Inflammatory macrophage (primary cell): ENCODE data around the gene SPATA31D3.
"Not testable (repeated sequence)": the region's sequence is repeated elsewhere in the genome, so short reads cannot be mapped to it uniquely, and the experiment has no call there.

ENCODE experiments used
- DNase-seq, 2 donors: peaks; one replicate each; pipeline ENCODE4 v3.0.0-alpha.2; 2020 to 2022
- total RNA-seq, 18 experiments: gene quantifications; one replicate each; lab custom pipeline; 2026; ENCODE audit warnings: mixed read lengths in 6 of 18, inconsistent platforms in 2 of 18; lab: John Stamatoyannopoulos, UW

SPATA31D3 gene
- 0 to 0.03 (median 0) reads per million in 18 experiments for total RNA-seq

DNA sequence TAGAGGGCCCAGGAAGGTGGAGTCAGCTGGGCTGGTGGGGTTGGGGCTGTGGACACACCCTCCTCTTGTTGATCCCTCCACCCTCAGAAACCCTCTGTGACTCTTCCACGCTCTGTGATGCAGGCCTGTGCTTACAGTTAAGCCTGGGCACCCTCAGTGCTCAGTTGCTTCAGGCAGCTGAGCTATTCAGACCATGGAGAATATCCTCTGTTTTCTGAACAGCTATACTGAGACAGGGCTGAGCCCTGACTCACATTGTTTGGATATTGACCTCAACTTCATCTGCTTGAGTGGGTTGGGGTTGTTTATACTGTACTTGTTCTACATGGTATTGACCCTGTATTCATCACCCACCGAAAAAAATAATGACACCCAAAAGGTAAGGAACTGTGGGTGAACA is at the start of gene SPATA31D3:
TSS of gene SPATA31D3 (plus strand) at position 108 of the 400 bp plus-strand sequence. CDS start at position 194, 86 bp downstream.
- DNase-seq = not testable (repeated sequence)

DNA sequence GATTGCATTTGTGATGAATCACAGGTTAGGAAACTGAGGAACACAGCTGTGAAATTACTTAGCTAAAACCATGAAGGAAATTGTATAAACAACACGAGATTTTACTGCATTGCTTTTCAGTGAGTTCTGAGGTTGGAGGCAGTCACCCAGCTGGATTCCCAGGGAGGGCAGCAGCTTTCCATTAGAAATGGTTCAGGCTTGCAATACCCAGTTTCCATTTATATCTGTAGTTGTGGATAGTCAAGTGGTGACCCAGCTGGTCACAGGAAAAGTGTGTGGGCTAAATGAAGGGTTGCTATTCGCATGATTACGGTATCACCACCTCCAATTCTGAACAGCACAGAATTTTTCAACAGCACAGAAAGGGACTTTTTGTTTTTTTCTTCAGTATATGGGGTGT is 49.4 kb upstream of the SPATA31D3 start:
- no peak for DNase-seq

DNA sequence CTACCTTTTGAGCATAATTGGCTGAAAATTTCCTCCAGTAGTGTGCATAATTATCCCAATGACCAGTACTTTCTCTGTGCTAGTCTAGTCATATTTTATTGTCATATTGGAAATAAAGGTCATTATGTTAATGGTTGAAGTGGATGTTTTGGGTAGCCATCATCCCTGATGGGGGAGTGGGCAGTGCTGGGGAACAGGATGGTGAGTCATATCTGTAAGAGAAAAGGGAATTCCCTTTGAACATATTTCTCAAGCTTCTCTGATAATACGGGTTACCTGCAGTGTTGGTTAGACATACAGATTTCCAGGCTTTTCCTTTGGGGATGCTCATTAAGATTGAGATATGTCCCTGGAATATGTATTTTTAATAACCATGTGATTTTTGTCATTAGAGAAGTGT is 48.4 kb upstream of the SPATA31D3 start:
- no peak for DNase-seq

DNA sequence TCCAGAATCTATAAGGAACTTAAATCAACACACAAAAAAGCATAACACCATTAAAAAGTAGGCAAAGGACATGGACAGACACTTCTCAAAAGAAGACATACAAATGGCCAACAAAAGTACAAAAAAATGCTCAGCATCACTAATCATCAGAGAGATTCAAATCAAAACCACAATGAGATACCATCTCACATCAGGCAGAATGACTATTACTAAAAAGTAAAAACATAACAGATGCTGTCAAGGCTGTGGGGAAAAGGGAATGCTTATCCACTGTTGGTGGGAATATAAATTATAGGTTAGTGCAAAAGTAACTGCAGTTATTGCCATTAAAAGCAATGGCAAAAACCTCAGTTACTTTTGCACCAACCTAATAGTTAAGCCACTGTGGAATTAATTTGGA is 47.2 kb upstream of the SPATA31D3 start:
- no peak for DNase-seq

DNA sequence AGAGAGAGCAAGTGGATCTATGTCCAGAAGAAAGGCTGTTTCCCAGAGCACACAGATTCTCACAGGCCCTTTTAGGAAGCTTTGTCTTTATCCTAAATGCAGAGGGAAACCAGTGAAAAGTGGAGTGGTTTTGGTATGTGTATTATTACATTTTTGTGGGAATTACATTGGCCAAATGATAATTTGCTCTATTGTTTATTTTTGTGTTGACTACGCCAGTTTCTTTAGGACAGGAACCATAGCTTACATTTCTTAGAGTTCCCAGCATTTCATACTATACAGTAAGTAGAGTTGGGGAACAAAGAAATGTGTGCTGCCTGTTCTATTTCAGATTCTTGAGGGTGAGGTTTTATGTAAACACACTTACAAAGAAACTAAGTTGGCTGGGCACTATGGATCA is 44.4 kb upstream of the SPATA31D3 start:
- DNase-seq = no peak

DNA sequence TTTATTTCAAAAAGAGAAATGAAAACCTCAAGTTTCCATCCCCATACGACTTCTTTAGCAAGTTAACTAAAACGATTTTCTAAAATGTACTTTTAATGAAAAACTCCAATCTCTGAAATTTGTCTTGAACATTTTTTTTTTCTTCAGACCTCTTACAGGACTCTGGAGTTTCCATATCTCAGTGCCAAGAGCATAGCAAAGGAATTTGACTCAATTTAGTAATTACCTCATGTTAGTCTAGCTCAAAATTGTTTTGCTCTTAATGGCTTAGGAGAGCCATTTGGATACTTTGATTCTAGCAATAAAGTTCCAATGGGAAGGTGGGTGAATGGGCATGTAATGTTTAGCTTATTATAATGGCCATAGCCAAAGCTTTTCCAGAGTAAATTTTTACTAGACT is 41.1 kb upstream of the SPATA31D3 start:
- DNase-seq = no peak

DNA sequence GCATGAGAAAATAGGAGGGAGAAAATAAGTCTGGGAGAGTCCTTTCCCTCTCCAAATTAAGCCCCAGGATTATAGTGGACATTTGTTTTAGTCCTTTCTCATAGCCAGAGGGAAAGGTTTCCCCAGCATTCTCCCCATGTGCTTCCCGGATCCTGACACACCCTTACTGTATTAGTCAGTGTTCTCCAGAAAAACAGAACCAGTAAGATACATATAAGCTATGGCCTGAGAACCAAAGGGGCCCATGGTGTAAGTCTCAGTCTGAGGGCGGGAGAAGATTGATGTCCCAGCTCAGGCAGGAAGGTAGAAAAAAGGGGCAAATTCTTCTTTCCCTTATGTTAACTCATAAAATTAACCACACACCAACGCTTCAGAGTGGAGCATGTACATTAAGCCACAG is 40.7 kb upstream of the SPATA31D3 start:
- DNase-seq = no peak

DNA sequence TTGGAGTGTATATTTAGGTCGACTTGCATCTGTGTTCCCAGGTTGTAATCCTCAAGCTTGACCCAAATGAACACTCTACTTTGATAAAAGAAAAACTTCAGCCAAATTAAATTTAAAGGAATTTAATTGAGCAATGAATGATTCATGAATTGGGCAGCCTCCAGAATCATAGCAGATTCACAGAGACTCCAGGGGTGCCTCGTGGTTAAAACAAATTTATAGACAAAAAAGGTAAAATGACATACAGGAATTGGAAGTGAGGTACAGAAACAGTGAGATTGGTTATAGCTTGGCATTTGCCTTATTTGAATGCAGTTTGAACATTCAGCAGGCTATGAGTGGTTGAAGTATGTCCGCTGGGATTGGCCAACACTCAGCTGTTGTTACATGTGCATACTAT is 36.6 kb upstream of the SPATA31D3 start:
- no peak for DNase-seq

DNA sequence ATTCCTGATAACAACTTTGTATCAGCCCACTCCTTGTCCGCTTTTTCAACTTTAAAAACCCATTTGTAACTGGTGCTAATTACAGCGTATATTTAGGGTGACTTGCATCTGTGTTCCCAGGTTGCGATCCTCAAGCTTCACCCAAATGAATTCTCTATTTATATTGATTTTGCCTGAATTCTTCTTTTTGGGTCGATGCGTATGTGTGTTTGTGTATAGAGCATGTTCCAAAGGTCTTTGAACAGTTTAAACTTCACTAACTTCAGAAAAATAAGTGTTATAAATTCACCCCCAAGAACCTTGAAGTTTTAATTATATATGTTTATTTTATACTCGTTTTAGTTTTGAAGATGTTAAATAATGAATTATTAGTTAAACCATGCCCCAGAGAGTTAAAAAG is 31.2 kb upstream of the SPATA31D3 start:
- DNase-seq = no peak

DNA sequence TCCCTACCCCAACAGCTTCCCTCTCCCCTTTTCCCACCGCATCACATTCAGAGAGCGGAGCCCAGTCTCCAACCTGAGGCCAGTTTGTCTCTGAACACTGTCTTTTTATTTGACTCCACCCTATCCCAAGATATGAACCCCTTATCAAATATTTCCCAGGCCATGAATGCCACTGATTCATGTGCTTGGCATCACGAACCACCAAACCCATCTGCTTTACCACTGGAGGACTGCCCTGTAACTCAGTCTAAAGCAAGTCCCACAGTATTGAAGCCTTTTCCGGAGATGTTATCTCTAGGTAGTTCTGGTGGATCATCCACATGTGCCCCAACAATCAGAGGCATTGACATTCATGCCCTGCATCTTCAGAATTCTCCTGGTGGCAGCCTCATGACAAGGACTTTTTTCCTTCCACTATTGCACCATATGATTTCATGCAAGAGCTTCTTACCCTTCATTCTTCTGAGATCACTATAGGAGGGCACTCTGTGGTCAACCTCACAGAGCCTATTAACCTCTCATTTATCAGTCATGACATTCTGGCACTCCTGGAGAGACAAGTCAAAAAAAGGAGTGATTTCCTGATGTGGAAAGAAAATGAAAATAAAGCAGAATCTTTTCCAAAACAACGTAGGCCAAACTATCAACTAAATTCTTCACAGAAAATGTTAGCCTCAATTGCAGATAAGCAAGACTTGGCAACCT is 27.3 kb upstream of the SPATA31D3 start:
- no peak for DNase-seq

DNA sequence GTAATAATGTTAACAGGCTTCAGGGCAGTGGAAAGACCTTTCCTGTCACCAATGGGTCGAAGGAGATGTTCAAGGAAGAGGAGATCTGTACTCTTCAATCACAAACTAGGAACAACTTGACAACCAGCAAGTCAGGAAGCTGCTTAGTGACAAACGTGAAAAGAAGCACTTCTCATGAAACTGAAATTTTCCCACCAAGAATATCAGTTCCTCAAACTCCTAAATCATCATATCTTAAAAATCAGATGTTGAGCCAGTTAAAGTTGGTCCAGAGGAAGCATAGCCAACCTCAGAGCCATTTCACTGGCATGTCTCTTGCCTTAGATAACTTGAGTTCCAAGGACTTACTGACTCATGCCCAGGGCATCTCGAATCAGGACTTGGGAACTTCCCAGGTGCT is 24.8 kb upstream of the SPATA31D3 start:
- DNase-seq = not testable (repeated sequence)

DNA sequence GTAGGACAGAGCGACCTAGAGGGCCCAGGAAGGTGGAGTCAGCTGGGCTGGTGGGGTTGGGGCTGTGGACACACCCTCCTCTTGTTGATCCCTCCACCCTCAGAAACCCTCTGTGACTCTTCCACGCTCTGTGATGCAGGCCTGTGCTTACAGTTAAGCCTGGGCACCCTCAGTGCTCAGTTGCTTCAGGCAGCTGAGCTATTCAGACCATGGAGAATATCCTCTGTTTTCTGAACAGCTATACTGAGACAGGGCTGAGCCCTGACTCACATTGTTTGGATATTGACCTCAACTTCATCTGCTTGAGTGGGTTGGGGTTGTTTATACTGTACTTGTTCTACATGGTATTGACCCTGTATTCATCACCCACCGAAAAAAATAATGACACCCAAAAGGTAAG is 15.0 kb upstream of the SPATA31D3 start, which contains the start of gene SPATA31D4:
TSS of gene SPATA31D4 (plus strand) at position 124 of the 400 bp plus-strand sequence. CDS start at position 210, 86 bp downstream.
- DNase-seq = not testable (repeated sequence)

DNA sequence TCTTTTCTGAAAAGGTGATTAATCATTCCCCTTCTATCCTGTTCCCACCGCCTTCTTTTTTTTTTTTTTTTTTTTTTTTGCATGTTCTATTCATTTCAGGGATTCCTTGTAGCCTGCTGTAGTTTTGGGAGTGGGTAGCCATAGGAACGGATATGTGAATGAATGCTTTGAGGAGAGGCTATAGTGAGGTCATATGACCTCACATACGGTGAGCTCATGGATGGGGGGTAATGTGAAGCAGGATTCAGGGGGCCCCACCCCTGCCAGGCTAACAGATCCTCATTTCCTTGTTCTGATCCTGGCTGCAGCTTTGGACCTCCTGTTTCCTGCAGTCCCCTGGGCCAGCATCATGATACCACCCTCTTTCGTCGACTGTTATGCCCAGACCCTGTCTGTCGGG is 13.2 kb upstream of the SPATA31D3 start:
- DNase-seq = not testable (repeated sequence)

DNA sequence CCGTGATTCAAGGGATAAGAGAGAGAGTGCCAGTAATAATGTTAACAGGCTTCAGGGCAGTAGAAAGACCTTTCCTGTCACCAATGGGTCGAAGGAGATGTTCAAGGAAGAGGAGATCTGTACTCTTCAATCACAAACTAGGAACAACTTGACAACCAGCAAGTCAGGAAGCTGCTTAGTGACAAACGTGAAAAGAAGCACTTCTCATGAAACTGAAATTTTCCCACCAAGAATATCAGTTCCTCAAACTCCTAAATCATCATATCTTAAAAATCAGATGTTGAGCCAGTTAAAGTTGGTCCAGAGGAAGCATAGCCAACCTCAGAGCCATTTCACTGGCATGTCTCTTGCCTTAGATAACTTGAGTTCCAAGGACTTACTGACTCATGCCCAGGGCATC is 9.8 kb upstream of the SPATA31D3 start:
- DNase-seq = not testable (repeated sequence)

DNA sequence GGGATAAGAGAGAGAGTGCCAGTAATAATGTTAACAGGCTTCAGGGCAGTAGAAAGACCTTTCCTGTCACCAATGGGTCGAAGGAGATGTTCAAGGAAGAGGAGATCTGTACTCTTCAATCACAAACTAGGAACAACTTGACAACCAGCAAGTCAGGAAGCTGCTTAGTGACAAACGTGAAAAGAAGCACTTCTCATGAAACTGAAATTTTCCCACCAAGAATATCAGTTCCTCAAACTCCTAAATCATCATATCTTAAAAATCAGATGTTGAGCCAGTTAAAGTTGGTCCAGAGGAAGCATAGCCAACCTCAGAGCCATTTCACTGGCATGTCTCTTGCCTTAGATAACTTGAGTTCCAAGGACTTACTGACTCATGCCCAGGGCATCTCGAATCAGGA is 5.3 kb downstream of the SPATA31D3 start:
- DNase-seq = not testable (repeated sequence)

DNA sequence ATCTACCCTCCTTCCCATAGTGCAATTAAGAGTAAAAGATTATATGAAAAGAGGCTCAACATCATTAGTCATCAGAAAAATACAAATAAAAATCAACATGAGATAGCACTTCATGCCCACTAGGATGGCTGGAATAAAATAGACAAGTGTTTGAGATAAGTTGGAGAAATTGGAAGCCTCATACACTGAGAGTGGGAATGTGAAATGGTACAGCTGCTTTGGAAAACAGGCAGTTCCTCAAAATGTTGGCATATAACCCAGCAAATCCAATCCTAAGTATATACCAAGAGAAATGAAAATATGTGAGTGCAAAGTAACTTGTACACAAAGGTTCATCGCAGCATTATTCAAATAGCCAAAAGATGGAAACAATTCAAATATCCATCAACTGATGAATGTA is 9.8 kb downstream of the SPATA31D3 start:
- DNase-seq = no peak

DNA sequence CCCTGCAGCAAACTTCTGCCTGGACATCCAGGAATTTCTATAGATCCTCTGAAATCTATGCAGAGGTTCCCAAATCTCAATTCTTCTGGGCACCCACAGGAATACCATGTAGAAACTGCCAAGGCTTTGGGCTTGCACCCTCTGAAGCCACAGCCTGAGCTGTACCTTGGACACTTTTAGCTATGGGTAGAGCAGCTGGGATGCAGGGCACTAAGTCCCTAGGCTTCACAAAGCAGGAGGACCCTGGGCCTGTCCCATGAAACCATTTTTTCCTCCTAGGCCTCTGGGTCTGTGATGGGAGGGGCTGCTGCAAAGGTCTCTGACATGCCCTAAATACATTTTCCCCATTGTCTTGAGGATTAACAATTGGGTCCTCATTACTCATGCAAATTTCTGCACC is 12.3 kb downstream of the SPATA31D3 start:
- DNase-seq = no peak

DNA sequence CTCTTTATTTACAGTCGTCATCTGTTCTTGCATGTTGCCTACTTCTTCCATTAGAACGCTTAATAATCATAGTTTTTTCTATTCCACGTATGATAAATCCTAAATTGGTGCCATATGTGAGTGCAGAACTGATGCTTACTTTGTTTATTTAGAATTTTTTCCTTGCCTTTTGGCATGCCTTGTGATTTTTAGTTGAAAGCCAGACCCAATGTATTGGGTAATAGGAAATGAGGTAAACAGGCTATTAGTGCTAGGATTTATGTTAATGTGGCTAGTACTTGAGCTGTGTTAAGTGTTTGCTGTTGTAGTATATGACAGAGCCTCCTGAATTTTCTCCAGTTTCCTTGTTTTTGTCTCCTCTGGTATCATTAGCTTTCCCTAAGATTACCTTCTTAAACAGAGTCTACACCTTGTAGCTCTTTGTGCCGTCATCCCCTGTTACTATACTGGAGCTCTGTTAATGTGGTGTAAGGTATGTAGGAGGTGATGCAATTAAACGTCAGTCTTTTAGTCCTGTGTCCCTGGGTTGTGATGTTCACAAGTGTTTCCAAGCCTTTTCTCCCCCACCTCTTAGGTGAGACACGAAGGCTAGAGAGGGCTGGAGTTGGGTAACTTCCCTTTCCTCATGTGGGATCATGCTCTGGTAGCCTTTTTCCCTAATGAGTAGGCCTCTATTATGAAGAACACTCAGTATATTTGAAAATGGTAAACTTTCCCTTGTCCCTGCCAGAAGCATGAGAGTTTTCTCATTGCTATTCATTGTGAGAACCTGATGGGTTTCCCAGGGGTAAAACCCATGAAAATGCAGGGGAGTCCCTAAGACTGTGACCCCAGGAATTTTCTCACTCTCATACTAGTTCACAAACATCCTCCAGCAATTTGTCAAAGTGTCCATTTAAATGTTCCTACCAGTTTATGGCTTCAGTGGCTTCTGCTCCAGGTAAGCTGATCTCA is 21.2 kb downstream of the SPATA31D3 start:
- no peak for DNase-seq

DNA sequence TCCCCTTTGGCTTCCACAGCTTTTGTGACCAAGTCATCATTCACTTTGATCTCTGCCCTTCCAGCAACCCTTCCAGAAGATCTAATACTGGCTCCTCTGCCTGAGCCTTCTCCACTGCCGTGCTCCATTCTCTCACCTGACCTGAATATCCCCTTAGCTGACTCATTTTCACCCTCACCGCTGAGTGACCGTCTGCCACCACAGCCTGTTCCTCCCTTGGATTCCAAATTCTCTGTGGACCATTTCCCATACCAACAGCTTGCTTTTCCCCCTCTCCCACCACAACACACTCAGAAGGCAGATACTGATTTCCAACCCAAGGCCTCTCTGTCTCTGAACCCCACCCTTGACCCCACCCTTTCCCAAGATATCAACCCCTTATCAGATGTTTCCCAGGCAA is 24.7 kb downstream of the SPATA31D3 start:
- DNase-seq = no peak

DNA sequence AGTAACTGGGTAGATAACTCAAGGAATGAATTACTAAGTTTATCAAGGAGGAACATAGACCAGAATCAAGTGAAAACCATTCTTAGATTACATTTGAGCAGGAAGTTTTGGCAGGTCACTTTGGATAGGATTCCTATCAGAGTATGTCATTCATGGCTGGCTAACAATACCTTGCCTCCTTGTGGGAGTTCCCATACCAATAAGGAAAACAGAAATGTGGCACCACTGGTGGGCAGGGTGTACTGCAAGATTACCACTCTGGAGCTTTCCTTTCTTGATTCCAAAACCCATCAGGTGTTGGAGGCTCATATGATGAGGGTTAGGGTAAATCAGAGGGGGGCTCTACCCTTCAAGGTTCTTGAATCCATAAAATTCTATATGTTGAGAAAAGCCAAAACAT is 26.7 kb downstream of the SPATA31D3 start:
- no peak for DNase-seq

DNA sequence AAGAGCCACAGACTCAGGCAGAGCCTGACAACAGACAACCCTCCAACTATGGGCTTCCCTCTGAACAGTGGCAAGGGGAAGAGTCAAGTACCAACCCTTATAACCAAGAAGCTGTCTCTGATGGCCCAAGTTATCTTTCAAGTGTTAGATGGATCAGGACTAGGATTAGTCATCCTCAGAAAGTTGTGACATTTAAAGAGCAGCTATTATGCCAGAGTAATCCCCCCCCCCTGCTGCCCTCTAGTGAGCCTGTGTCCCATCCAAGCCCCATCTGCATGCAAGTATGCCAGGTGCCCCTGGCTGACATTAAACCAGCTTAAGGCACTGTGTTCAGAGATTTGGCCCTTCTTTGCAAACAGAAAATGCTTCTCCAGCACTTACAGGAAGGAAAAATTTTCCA is 28.4 kb downstream of the SPATA31D3 start:
- no peak for DNase-seq

DNA sequence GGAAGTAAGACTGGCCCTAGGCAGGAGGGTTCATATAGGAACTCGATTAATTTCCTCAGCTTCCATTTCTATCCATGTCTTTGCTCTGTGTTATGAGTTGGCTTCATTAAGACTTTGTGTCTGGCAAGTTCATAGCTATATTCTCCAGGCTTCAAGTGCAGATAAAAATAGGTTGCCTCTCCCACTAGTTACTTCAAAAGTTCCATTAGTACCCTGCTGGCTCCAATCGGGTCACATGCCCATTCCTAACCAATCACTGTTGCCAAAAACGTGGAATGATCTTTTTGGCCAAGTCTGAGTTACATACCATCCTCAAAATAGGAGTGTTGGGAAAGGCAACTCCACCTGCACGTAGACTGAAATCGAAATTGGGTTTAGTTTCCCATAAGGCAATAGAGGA is 31.5 kb downstream of the SPATA31D3 start:
- no peak for DNase-seq

DNA sequence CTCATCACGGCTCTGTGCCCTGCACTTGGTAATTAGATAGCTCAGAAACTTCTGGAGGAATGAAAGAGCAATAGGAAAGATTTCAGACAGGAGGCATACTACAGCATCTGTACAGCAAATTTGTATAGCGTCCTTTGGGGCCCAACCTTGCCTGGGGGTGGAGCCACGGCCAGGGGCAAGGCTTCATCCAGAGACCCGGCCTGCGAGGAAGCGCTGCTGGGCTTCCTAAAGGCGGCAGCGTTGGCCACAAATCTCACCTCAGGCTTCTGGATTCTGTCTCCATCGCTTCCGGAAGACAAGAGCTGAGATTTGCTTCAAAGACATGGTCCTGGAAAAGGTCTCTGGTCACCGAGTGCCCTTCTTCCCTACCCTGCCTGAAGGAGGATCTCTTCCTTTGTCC is 33.1 kb downstream of the SPATA31D3 start:
- no peak for DNase-seq

DNA sequence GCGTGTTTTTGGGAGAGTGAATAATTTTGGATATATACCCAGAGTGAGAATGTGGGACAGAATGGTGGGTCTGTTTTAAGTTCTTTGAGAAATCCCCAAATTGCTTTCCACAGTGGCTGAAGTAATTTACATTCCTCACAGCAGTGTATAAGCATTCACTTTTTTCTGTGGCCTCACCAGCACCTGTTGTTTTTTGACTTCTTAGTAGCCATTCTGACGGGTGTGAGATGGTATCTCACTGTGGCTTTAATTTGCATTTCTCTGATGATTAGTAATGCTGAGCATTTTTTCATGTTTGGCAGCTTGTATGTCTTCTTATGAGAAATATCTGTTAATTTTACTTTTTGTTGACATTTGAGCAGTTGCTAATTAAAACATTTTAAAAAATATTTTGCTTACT is 35.9 kb downstream of the SPATA31D3 start:
- DNase-seq = no peak
